GM18909 (cell line): ENCODE results near the gene GPR142.

Source experiments
- ATAC-seq: cut with Tn5 transposase; IDR thresholded peaks from one replicate; pipeline ENCODE4 v1.9.1; 2021; ENCODE audit warnings: mild to moderate bottlenecking; ENCODE audit not compliant: unreplicated experiment, poor library complexity

GPR142 gene

GRCh38 chr17:74417178-74418045 lies 50.1 kb downstream of the GPR142 start:
- peak; percentile 76 for ATAC-seq

DNA sequence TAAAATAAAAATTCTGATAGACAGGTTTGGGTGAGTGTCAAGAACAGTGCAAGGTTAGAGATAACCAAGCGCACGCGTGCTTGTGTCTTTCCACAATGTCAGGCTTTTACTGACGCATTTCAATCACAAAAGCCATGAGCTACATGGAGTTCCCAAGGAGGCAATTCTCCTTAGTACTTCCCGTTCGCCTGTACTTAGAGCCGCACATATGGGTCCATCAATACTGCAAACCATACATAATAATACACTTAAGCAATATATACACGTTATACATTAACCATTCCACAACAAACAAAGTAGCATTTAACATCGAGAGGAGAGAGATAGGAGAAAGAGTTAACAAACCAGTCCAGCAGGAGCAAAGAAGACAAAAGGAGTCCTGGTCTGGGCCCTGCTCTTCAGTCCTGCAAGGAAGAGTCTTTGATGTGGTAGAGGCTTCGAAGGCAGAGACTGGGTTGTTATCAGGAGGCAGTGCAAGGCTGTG lies 52.7 kb downstream of the GPR142 start:
- ATAC-seq = no peak
